ENCODE data around the gene PLXNA3. TPM values are rescaled to one million over a fixed set of nuclear protein-coding genes. Genes with fewer than 3 reads are reported as not detected.

The PLXNA3 gene
- total RNA-seq, 1 experiment from 2014 or later: 89.3 TPM

GRCh38 chrX:154446430-154446829 is 11.7 kb upstream of the PLXNA3 start:
- no peak for ATAC-seq
- no peak for TF ChIP-seq CTCF (IDR thresholded peaks at IDR 0.05 in 2 of 3, conservative IDR thresholded peaks at IDR 0.05 in 1 of 3; ENCODE audit: borderline replicate concordance in 1 of 3, insufficient read depth in 1 of 3, low read depth in 2 of 3, low read length in 2 of 3)
- TF ChIP-seq SIN3A (IDR thresholded peaks at IDR 0.05; ENCODE audit: low read depth): no peak
- no peak for TF ChIP-seq EGR1 (IDR thresholded peaks at IDR 0.05; ENCODE audit: low read depth)
- TF ChIP-seq JUND (IDR thresholded peaks at IDR 0.05): no peak
- TF ChIP-seq EZH2phosphoT487 (IDR thresholded peaks at IDR 0.05; ENCODE audit: borderline replicate concordance): no peak
- no peak for TF ChIP-seq ATF3 (IDR thresholded peaks at IDR 0.05)
- no peak for DNase-seq (ENCODE audit: low read depth, low spot score)
- Histone ChIP-seq H3K27me3 (ENCODE audit: insufficient read depth, low read length) (no peaks in the 10 kb centered on the region), H3K4me1 (ENCODE audit: control insufficient read depth in 1 of 2, insufficient read depth in 2 of 2, low read length in 2 of 2) (peaks cover 6 to 16% of the 10 kb centered on the region in 2 experiments; a peak in 3 of 4 replicates), H3K4me2 (ENCODE audit: low read length) (no peak overlapping the region), H3K9me2 (ENCODE audit: insufficient read depth) (no peaks in the 10 kb centered on the region), H3K36me3 (ENCODE audit: control insufficient read depth in 1 of 2, insufficient read depth in 2 of 2, low read length in 2 of 2) (no peaks in the 10 kb centered on the region), H3K9me3 (ENCODE audit: control insufficient read depth in 1 of 2, insufficient read depth in 1 of 2, low read depth in 1 of 2, low read length in 2 of 2) (no peaks in the 10 kb centered on the region), H2AFZ (ENCODE audit: low read depth, low read length, poor library complexity, severe bottlenecking) (no peak overlapping the region), H4K20me1 (ENCODE audit: insufficient read depth) (no peaks in the 10 kb centered on the region), H3K27ac (ENCODE audit: low read depth, low read length) (no peak overlapping the region), H3K4me3 (replicated peaks in 1 of 2; ENCODE audit: low read depth in 1 of 2, low read length in 2 of 2) (no peak overlapping the region), H3K9ac (ENCODE audit: low read length) (no peak overlapping the region), H3K79me2 (ENCODE audit: insufficient read depth, low read length) (peaks cover 7% of the 10 kb centered on the region; the same call in 1 of the 2 replicates)
- CTCF ChIA-PET: no interaction called here
- POLR2A ChIA-PET: no interaction called here
- RAD21 ChIA-PET (ENCODE audit: low non-redundant PET in 1 of 2, low total read pairs in 2 of 2, uncharacterized antibody in 2 of 2, unreplicated experiment in 2 of 2): no interaction called here
- BruUV-seq (replicated peaks): no TSS peak
- intact Hi-C loops (cut with micrococcal nuclease): no loop called here

GRCh38 chrX:154448484-154448883 is 9.6 kb upstream of the PLXNA3 start:
- Histone ChIP-seq H3K9me2 (ENCODE audit: insufficient read depth) (no peaks in the 10 kb centered on the region), H3K9ac (ENCODE audit: low read length) (no peak overlapping the region), H3K4me2 (ENCODE audit: low read length) (no peak overlapping the region), H3K4me3 (replicated peaks in 1 of 2; ENCODE audit: low read depth in 1 of 2, low read length in 2 of 2) (no peak overlapping the region), H3K9me3 (ENCODE audit: control insufficient read depth in 1 of 2, insufficient read depth in 1 of 2, low read depth in 1 of 2, low read length in 2 of 2) (no peaks in the 10 kb centered on the region), H2AFZ (ENCODE audit: low read depth, low read length, poor library complexity, severe bottlenecking) (no peak overlapping the region), H3K4me1 (ENCODE audit: control insufficient read depth in 1 of 2, insufficient read depth in 2 of 2, low read length in 2 of 2) (peaks cover 6 to 11% of the 10 kb centered on the region in 2 experiments; a peak in 3 of 4 replicates), H3K27me3 (ENCODE audit: insufficient read depth, low read length) (no peaks in the 10 kb centered on the region), H3K36me3 (ENCODE audit: control insufficient read depth in 1 of 2, insufficient read depth in 2 of 2, low read length in 2 of 2) (no peaks in the 10 kb centered on the region), H3K79me2 (ENCODE audit: insufficient read depth, low read length) (peaks cover 7% of the 10 kb centered on the region; the same call in 1 of the 2 replicates), H4K20me1 (ENCODE audit: insufficient read depth) (no peaks in the 10 kb centered on the region), H3K27ac (ENCODE audit: low read depth, low read length) (no peak overlapping the region)
- intact Hi-C loops (cut with micrococcal nuclease): no loop called here
- RAD21 ChIA-PET (ENCODE audit: low non-redundant PET in 1 of 2, low total read pairs in 2 of 2, uncharacterized antibody in 2 of 2, unreplicated experiment in 2 of 2): no interaction called here
- no peak for DNase-seq (ENCODE audit: low read depth, low spot score)
- POLR2A ChIA-PET: no interaction called here
- no TSS peak for BruUV-seq (replicated peaks)
- CTCF ChIA-PET: no interaction called here
- ATAC-seq: no peak
- no peak for TF ChIP-seq CEBPB (IDR thresholded peaks at IDR 0.05; ENCODE audit: low read depth)
- TF ChIP-seq REST (IDR thresholded peaks at IDR 0.05; ENCODE audit: low read depth): no peak
- no peak for TF ChIP-seq ZNF274 (IDR thresholded peaks at IDR 0.05; ENCODE audit: low read depth, low read length)
- no peak for TF ChIP-seq SRF (IDR thresholded peaks at IDR 0.05; ENCODE audit: low read depth)
- TF ChIP-seq ATF3 (IDR thresholded peaks at IDR 0.05): no peak
- TF ChIP-seq FOSL1 (IDR thresholded peaks at IDR 0.05; ENCODE audit: low read depth): no peak
- TF ChIP-seq TCF7L2 (IDR thresholded peaks at IDR 0.05; ENCODE audit: borderline replicate concordance, extremely low read depth, insufficient read depth, insufficient read length): no peak
- TF ChIP-seq CTCF (IDR thresholded peaks at IDR 0.05 in 2 of 3, conservative IDR thresholded peaks at IDR 0.05 in 1 of 3; ENCODE audit: borderline replicate concordance in 1 of 3, insufficient read depth in 1 of 3, low read depth in 2 of 3, low read length in 2 of 3): no peak
